GM12801 (cell line): ENCODE measurements around the gene MAST1.

Experiments used
- CTCF ChIP-seq: IDR thresholded peaks from one replicate; pipeline ENCODE4 v1.5.1; 2011; ENCODE audit warnings: control low read depth; ENCODE audit not compliant: insufficient read length; ENCODE audit errors: extremely low read depth

Gene MAST1

DNA sequence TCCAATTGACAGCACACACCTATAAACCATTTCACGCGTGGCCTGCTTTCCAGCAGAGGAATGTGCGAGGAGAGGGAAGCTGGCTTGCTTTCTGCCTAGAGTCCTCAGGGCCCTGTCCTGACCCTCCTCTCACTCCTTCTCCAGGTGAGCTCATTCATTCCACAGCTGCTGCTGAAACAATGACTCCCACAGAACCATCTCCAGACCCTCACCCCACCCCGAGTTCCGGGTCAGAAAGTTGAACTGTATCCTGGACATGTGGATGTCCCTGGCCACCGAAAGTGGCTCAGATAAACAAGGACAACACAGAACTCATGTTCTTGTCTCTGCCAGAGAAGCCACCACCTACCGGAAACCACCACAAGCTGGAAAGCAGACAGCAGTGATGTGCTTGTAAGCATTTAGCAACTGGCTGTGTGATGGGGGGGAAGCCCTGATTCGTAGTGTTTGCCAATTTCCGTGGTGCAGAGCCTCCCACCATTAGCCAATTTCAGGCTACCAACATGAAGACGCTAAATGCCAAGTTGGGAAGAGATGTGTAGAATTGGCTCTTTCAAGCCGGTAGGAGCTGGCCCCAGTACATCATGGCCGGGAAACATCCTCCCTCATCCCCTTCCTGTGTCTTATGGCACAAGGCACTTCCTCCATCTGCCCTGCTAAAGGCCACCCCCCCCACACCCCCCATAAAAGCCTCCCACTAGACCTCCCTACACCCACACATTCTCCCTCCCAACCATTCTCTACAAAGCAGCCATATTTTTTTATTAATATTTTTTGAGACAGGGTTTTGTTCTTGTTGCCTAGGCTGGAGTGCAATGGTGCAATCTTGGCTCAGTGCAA lies 75.8 kb downstream of the MAST1 start:
- no peak for TF ChIP-seq CTCF

DNA sequence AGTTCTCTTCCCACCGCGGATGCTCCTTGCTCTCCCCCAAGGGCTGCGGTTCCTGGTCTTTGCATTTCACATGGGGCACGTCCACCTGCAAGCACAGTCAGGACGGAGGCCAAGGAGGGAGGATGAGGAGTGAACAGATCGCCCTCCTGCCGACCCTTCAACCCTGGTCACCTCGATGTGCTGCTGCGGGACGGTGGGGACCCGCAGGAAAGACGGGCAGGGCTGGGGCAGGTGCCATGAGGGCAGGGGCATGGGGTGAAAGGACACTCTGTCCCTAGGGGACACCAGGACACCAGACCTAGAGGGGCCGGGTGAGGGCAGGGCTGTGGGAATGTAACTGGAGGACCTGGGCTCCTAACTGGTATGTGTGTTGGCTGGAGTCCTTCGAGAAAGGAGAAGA lies 79.9 kb downstream of the MAST1 start:
- TF ChIP-seq CTCF, result no peak

DNA sequence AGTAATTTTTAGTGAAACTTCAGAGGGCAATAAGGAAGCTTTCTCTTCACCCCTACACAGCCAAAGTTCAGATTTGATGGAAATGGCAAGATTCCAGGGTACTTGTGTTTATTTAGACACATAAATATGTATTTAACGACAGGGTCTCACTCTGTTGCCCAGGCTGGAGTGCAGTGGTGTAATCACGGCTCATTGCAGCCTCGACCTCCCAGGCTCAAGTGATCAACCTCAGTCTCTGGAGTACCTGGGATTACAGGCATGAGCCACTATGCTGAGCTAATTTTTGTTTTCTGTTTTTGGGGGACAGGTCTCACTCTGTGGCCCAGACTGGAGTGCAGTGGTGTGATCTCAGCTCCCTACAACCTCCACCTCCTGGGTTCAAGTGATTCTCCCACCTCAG lies 82.7 kb downstream of the MAST1 start:
- TF ChIP-seq CTCF, result no peak

DNA sequence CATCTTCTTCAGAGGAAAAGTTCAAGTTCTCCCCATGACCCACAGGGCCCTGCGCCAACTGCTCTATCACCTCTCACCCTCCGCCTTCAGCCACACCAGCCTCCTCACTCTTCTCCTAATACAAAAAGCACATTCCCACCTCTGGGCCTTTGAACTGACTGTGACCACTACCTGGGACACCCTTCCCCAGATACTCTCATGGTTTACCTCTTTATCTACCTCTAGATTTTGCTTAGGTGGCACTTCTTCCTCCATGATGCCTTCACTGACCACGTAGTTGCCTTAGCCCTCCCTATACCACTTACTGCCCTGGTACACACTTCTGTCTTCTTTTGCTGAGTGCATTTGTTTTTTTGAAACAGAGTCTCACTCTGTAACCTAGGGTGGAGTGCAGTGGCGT lies 84.6 kb downstream of the MAST1 start:
- TF ChIP-seq CTCF, result no peak
